ENCODE results near the gene FOXL2. TPM values are rescaled to one million over a fixed set of nuclear protein-coding genes. Genes with fewer than 3 reads are reported as not detected.
"Not testable (repeated sequence)": the region's sequence is repeated elsewhere in the genome, so short reads cannot be mapped to it uniquely, and the experiment has no call there.

FOXL2 gene
- polyA plus RNA-seq, 10 donors, result 0.04 to 0.41 (median 0.08) TPM; not detected in 4

DNA sequence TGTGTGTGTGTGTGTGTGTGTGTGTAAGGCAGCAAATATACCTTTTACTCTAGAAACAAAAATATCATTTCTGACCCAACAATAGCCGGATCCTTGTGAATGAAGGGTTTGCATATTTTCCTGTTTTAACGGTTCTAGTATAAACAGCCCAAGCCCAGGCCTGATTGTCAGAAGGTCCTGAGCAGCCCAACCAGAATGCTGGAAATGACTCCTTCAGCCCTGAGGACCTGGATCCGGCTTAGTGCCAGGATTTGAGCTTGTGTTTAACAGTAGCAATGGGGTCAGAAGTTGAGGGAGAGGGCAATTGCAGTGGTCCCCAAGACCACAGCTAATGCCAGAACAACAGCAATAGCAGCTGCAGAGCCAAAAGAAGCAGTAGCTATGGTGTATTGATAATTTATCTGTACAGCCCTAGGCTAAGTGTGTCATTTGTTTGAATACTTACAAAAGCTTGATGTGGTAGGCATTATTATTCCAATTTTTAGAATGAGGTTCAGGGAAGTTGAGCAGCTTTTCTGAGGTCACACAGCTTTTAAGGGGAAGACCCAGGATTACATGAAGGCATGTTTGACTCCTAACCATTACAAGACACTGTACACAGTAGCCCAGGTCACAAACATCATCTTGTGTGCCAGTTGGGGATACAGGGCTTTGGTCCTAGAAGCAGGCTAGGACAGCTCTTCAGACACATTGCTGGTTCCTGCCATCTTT is 12.8 kb downstream of the FOXL2 start:
- peak in 1 of 3 donors; percentile 5 for DNase-seq

DNA sequence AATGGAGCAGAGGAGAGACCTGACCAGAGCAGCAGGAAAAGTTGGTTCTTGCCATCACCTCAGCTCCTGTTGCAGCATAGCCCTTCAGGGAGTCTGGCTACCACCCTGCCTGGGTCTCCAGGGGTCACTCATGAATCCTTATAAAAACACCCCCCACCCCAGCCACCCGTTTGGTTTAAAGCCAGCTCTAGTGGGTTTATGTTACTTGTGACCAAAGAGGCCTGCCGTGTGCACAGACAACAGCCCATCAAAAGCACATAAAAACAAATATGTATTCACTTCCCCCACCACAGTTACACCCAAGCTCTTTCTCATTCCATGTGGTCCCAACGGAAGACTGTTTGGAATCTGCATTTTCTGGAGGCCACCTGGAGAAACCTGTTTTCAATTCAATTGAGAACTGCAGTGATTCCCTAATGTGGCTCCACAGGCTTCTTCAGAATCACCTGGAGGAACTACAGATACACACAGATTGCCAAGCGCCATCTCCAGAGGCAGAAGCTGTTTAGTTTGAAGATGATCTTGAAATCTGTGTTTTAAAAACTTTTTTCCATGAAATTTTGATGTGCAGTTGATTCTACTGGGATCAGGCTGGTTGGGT is 13.8 kb downstream of the FOXL2 start:
- no peak for DNase-seq

DNA sequence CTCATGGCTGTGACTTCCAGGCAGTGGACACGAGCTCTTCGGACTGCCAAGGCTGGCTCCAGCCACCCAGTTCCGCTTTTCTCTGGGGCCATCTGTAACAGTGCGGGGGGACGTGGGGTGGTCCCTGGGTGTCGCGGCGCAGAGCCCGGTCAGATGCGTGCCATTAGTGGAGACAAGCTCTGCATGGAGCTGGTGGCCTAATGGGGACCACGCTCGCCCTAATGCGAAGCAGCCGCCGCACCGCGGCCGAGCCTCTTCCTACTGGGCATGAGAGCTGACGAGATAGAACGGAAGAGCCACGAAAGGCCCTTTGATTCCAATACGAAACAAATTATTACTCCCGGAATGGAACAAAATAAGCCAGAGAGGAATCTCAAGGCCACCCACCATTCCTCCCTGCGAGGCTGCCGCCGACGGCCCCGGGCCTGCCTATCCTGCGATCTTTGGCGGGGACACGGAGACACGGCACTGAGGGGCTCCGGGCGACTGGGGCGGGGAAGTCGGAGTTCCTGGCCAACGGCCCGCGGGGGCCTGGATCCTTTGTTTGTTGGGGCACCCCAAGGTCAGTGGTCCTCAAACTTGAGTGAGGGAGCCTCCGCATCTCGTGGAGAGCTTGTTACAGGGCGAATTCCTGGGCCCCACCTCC is 18.1 kb downstream of the FOXL2 start:
- no peak for DNase-seq

DNA sequence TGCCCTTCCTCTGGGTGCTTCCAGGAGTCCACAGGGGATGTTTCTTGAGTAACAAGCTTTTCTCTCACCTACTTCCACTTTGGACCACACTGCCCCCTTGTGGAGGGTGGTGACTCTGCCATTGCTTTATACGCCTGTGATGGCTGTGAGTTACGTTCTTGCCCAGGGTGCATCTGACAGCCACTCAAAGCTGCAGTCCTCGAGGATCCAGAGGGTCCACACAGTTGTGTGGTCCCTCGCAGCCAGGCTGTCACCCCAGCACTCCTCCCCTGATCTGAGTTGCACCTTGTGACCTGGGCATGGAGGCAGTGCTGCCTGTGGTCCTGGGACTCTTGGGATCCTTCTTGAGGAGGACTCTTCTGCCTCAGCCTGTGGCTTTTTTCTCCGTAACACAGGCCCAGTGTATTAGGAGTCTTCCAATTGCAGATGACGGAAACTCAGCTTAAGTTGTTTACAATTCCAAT is 23.4 kb downstream of the FOXL2 start:
- DNase-seq, result peak; percentile 69 to 73 (median 71)

DNA sequence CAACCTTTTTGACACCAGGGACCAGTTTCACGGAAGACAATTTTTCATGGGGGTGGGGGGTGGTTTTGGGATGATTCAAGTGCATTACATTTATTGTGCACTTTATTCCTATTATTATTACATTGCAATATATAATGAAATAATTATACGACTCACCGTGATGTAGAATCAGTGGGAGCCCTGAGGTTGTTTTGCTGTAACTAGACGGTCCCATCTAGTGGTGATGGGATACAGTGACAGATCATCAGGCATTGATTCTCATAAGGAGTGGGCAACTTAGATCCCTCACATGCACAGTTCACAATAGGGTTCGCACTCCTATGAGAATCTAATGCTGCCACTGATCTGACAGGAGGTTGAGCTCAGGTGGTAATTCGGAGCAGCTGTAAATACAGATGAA is 24.5 kb downstream of the FOXL2 start:
- DNase-seq, result not testable (repeated sequence)

DNA sequence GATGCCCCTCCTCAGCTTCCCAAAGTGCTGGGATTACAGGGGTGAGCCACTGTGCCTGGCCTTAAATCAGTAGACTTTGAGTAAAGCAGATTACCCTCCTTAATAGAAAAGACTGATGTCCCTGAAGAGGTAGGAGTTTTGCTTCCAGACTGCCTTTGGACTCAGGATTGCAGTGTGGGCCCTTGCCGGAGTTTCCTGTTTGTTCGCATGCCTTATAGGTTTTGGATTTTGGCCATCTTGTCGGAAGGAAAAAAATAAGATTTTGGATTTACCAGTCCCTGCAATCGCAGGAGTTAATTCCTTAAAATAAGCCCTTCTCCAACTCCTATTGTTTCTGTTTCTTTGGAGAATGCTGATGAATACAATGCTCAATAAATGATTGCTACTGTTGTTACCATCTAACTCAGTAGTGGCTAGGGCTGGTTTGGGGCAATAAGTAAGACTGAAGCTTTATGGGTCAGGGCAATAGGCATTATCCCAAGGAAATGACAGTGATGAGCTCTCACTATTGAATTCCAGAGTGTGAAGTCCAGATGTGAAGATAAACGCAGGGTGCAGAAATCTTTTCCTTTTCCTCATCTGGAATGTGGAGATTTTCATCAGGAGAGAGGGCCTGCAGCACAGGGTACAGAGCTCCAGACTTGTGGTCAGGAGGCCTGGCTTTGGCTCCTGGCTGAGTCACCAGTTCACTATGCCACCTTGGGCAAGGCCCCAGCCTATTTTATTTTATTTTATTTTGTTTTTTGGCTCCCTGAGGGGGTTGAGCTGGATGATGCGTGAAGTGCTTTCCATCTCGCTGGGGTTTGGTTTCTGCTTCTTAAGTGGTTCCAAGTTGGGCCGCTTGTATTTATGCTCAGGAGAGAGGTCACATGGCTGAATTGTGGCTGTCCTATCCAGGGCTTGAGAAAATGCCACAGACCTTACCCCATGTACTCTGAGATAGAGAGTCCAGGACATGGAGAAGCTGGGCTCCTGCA is 25.3 kb downstream of the FOXL2 start:
- DNase-seq, result no peak

- no peak for DNase-seq
Measured at GRCh38 chr3:138919325-138919724, 27.6 kb downstream of the FOXL2 start.

GRCh38 chr3:138916824-138917223 is 30.1 kb downstream of the FOXL2 start:
- DNase-seq, result no peak

- DNase-seq, result peak; percentile 88 to 96 (median 95)
Measured at GRCh38 chr3:138915503-138916498, 31.1 kb downstream of the FOXL2 start.

- no peak for DNase-seq
Measured at GRCh38 chr3:138914870-138915502, 32.0 kb downstream of the FOXL2 start.

- no peak for DNase-seq
Measured at GRCh38 chr3:138913766-138914165, 33.2 kb downstream of the FOXL2 start.

DNA sequence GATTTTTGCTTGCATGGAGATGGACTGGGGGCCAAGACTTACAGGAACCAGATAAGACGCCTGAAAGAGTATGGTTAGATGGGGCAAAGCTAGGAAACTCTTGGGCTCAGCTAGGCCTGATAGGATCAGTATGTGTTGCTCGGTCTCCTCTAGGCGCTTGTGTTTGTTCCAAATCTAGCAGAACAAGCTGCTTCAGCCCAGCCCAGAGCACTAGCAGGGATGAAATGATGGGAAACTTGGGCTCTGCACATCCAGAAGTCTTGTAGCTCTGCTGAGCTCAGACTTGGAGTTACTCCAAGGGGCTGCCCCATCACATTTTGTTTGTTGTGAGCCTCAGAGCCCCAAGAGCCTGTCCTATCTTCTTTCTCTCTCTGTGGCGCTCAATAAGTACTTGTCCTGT is 34.7 kb downstream of the FOXL2 start:
- DNase-seq, result no peak

- no peak for DNase-seq
Measured at GRCh38 chr3:138911621-138912020, 35.3 kb downstream of the FOXL2 start.

DNA sequence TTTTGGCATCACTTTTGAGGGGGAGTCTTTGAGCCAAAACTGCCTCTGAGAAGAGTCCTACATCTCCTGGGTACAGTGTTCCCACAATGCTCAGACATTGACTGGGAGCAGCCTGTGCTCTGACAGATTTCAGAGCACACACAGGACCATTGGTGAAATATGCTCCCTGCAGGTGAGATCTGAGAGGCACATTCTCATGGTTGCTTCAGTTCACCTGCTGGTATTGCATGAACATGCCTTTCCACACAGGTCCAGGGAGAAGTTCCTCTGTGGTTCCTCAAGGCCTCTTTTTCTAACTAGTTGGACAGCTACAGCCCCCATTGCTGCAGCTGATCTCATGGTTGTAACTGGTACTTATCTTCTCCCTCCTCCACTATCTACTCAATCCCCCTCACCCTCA is 37.0 kb downstream of the FOXL2 start:
- no peak for DNase-seq

DNA sequence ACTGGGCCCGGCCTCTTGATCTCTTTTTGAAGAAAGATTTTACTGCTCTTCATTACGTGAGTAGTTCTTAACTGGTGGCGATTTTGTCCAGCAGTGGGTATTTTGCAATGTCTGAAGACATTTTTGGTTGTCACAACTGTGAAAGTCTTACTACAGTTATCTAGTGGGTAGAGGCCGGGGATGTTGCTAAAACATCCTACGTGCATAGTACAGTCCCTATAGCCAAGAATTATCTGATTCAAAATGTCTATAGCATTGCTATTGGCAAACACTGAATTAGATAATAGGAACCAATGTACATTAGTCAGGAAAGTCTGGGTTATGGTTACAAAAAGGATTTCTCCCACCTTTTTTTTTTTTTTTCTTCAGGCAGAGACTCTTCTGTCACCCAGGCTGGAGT is 38.1 kb downstream of the FOXL2 start:
- DNase-seq, result no peak

- no peak for DNase-seq
Measured at GRCh38 chr3:138907539-138907938, 39.4 kb downstream of the FOXL2 start.

DNA sequence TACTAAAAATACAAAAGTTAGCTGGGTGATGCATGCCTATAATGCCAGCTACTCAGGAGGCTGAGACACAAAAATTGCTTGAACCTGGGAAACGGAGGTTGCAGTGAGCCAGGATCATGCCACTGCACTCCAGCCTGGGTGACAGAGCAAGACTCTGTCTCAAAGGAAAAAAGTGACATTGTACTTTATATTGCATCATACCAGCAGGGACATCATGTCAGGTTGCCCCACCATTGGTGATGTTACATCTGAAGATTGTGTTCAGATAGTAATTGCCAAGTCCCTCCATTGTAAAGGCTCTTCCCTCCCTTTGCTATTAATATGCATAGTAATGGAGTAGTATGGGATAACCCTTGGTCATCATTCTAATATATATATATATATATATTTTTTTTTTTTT is 44.8 kb downstream of the FOXL2 start:
- no peak for DNase-seq

DNA sequence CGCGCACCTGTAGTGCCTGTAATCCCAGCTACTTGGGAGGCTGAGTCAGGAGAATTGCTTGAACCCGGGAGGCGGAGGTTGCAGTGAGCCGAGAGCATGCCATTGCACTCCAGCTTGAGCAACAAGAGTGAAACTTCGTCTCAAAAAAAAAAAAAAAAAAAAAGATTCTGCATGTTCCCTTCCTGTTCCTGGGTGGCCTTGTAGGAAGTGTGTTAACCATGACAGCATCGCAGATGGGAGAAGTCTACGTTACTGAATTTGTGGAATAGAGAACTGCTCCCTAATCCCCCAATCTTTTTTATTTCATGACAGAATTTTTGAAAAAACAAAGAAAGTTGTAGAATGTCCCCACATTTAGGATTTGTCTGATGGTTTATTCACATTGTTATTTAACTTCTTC is 45.4 kb downstream of the FOXL2 start:
- no peak for DNase-seq

GRCh38 chr3:138899351-138899991 is 47.5 kb downstream of the FOXL2 start:
- peak in 1 of 3 donors; percentile 52 for DNase-seq

DNA sequence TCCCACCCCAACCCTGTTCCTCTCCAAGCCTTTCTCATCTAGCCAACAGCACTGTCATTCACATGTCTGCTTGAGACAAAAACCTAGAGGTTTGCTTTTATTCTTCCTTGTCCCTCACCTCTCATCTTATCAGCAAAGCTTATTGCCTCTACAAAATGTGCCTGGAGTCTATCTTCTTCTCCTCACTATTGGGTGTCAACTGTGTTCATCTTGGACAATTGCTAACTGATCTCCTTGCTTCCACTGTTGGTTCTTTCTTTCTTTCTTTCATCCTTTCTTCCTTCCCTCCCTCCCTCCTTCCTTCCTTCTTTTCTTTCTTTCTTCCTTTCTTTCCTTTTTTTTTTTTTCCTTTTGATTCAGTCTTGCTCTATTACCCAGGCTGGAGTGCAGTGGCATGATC is 48.2 kb downstream of the FOXL2 start:
- no peak for DNase-seq

Measured in muscle of back (tissue), 11 donors.